HG02588 (cell line): ENCODE results near the gene CMTM5.

Source experiments
- ATAC-seq: cut with Tn5 transposase; IDR thresholded peaks from one replicate; pipeline ENCODE4 v1.9.1; 2021; ENCODE audit warnings: mild to moderate bottlenecking, moderate library complexity; ENCODE audit not compliant: unreplicated experiment

The CMTM5 gene

GRCh38 chr14:23357261-23357660 lies 19.6 kb upstream of the CMTM5 start:
- ATAC-seq, result no peak

- ATAC-seq, result no peak
Observed at GRCh38 chr14:23358042-23358441, 18.8 kb upstream of the CMTM5 start.

DNA sequence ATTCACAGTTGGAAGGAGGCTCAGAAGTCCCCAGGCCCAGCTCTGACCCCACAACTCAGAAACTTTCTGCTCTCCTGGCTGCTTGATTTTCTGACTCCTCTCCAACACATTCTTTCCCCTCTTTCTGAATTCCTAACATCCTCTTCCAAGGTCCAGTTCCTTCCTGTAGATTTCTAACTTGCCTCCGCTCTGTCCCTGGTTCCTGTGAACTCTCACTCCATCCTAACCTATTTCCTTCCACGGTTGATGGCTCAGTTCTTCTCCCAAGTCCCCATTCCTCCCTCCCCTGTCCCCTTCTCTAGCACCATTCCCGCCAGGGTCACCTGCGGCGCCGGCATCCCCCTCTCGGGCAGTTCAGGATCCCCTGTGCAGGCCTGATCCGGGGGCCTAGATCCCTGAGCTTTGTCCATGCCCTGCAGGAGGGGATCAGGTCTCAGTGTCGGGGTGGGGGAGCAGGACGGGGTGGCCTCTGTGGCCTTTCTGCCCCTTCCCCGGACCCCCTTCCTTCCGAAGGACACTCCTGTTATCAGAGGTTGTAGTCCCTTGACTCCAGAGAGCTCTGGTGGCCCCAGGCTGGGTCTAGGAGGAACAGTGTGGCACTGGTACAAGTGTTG lies 18.2 kb upstream of the CMTM5 start:
- no peak for ATAC-seq

DNA sequence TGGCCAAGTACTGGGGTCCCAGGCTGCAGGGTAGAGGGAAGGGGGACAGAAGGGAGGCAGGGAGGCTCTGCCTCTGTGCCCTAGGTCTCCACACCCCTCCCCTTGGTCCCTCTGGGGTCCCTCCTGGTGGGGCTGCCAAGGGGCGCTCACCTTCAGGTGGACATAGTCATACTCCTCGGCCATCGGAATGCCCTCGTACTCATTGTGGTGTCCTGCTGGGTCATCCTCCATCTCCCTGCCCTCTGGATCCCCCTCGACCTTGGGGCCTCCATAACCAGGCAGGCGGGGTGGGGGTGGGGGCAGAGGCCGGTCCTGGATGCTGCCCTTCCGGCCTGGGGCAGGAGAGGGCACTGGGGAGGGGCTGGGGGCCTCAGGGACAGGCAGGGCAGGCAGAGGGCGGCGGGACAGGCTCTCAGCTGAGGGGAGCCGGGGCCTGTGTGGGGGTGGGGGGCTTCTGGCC lies 17.6 kb upstream of the CMTM5 start:
- ATAC-seq, result no peak

DNA sequence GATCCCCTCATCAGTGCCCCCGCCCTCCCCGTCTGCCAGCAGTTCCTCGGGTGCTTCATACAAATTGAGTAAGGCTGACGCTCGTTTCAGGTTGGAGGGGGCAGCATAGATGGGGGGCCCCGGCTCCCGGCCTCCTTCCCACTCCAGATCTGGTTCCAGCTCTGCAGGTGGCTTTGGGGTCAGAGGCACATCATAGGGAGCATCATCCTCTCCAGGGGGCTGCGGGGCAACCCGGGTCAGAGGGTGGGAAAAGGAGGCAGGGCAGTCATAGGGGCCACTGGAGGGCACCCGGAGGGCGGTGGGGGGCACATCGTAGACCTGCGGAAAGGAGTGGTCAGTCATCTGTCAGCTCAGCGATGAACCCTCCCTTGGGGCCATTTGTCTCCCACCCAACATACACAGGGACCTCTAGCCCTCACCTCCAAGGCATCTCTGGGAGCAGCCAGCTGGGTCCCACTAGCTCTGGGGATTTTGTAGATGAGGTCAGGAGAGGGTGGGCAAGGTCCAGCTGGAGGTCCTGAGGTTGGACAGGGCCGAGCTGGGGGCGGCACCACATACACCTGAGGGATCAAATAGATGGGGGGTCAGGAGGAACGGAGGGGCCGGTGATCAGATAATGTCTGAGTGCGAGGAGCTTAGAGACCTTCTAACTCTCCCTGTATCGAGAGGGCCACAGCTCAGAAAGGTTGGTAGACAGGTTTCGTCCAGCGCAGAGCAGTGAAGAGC lies 17.0 kb upstream of the CMTM5 start:
- no peak for ATAC-seq

DNA sequence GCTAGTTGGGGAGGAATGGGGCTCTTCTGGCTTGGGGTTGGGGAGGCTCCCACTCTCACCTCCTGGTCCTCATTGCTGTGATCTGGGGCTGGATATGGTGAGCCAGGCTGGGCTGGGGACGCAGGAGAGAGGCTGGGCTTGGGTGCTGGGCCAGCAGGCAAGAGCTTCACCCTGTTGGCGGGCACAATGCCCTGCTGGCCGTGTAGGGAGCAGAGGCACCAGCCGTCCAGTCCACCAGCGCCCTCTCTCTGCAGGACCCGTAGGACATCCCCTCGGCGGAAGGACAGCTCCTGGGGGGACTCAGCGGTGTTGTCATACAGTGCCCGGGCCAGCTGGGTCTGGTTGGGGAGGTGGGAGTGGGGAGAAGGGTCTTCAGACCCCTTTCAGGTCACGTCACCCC lies 16.4 kb upstream of the CMTM5 start:
- ATAC-seq, result no peak

- ATAC-seq, result no peak
Observed at GRCh38 chr14:23361320-23361719, 15.5 kb upstream of the CMTM5 start.

- no peak for ATAC-seq
Observed at GRCh38 chr14:23361763-23362162, 15.1 kb upstream of the CMTM5 start.

DNA sequence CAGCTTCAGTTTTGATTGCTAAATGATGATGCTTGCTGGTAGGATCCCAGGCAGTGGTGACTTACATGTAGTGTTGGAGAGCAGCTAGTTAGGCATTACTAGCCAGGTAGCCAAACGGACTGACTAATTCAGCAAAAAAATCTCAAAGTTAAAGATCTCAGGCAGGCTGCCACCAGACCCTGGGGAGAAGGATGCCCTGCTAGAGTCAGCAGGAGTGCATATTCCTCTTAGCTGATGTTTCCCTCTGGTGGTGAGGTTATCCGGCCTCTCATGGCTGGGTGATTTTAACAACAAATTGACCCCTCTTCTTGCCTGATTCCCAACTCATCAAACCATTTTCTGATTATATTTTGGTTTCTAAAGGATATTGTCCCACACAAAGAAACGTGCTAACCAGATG lies 14.6 kb upstream of the CMTM5 start:
- no peak for ATAC-seq

- ATAC-seq, result no peak
Observed at GRCh38 chr14:23364164-23365035, 12.4 kb upstream of the CMTM5 start.

DNA sequence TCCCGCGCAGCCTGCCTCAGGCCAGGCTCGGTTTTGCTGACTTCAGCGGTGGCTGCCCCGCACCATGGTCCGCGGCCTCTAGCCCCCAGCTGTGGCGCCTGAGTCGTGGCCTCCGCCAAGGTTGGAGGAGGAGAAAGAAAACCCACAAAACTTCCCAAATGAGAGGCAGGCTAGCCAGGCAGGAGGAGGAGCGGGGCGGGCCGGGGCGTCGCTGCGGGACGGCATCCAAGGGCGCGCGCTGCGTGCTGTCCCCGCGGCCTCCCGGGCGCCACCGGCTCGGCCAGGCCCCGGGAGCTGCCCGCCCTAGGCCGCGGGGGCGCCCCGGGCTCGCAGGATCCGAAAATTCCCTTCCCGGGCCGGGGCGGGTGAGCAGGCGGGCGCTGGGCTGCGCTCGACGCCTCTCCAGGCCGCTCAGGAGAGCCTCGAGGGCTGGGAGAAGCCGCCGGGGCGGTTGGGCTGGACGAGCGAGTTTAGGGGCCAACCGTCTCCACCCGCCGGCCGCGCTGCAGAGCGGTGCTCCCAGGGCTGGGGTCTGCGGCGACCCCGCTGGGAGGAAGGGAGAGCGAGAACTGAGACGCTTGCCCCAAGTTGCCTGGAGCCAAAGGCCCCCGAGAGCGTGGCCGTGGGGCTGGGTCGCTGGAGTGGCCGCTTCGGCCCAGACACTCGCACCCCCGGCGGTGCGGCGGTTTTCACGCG lies 11.7 kb upstream of the CMTM5 start, which contains the start of gene EFS:
TSS of gene EFS (minus strand) at position 137 of the 696 bp plus-strand sequence. CDS start 147 bp downstream, outside the sequence.
- ATAC-seq, result no peak

DNA sequence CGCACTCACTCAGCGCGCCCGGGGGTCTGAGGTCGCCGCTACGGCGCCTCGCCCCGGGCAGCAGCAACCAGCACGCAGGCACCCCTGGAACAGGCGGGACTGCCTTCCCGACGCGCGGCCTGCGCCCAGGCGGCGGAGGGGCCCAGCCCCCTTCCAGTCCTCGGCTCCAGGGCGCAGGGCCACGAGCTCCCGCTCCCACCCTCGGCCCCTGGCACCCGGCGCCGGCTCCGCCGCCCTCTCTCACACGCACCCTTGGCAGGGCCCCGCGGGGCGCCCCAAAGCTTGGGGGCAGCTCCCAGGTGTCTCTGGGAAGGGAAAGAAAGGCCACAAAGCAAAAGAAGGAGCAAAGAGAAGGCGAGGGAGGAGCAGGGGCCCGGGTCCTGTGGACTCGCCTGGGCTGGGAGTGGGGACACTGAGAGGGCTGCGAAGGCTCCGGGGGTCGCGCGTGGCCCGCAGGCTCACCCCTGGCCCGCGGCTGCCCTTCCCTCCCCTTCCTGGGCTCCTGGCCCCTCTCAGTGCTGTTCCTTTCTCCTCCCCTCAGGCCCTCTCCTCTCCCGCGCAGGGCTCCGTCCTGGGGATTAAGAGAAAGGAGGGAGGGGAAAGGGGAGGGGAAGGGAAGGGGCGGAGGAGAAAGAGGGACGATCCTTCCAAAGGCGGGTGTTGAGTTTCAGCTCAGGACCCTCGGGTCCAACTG lies 11.0 kb upstream of the CMTM5 start:
- ATAC-seq, result no peak

DNA sequence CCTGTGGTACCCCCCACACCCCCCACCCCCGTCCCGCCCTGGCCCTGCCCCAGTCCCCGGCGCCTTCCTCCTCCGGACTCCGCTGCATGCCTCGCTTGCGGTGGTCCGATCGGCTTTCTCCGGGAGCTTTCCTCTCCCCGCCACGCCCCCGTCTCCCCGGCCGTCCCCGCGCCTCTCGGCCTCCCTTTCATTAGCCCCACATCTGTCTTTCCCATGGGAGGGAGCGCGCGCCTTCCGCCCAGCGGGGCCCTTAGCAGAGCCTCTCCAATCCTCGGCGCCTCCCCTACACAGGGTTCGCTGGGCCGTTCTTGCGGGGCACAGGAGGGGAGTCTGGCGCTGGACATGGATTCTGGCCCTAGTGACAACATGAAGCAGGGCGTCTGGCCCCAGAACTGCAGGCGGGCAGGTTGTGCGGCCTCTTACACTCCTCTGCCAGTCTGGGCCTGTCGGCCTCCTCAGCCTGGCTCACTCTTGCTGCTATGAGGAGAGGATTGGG lies 10.4 kb upstream of the CMTM5 start:
- ATAC-seq, result no peak

GRCh38 chr14:23370221-23370620 lies 6.6 kb upstream of the CMTM5 start:
- no peak for ATAC-seq

DNA sequence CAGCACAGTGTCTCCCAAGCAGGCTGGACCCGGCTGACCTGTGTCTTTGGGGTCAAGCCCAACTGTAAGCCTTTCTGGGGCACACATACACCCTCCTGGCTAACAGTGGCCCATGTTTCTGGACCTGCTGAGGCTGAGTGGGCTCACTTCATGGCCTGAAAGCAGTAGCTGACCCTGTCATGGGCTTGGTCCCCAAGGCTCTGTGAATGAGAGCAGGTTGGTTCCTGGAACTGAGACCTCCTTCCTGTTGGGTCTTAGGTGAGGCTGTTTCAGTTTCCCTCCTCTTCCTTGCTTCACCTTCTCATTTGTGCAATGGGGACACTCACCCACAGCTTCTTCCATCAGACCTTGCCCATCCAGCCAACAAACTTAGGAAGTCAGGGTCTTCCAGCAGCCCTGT lies 5.0 kb upstream of the CMTM5 start:
- no peak for ATAC-seq

GRCh38 chr14:23372509-23372908 lies 4.3 kb upstream of the CMTM5 start, which contains the start of gene IL25:
Gene IL25, plus strand, starts transcription at chr14:23372809.
- no peak for ATAC-seq

- ATAC-seq, result no peak
Observed at GRCh38 chr14:23373041-23373440, 3.8 kb upstream of the CMTM5 start.

GRCh38 chr14:23375527-23376251 lies 1.2 kb upstream of the CMTM5 start:
- ATAC-seq, result no peak

GRCh38 chr14:23377198-23377550 lies 328 bp downstream of the CMTM5 start:
- no peak for ATAC-seq
